GM21786 (cell line): ENCODE results near the gene MSH2.
A peak's percentile ranks its signal among the peaks of the same experiment; 100 is the strongest.

ENCODE experiments used
- ATAC-seq: cut with Tn5 transposase; IDR thresholded peaks from one replicate; pipeline ENCODE4 v1.9.1; 2021; ENCODE audit not compliant: unreplicated experiment

MSH2 gene

GRCh38 chr2:47504174-47504810 is 101.3 kb downstream of the MSH2 start:
- ATAC-seq: peak; percentile 8

GRCh38 chr2:47506024-47506423 is 103.1 kb downstream of the MSH2 start:
- no peak for ATAC-seq

- no peak for ATAC-seq
Observed at GRCh38 chr2:47506436-47506835, 103.5 kb downstream of the MSH2 start.

- no peak for ATAC-seq
Observed at GRCh38 chr2:47508080-47508479, 105.1 kb downstream of the MSH2 start.

- no peak for ATAC-seq
Observed at GRCh38 chr2:47508641-47509040, 105.7 kb downstream of the MSH2 start.

GRCh38 chr2:47509250-47509649 is 106.3 kb downstream of the MSH2 start:
- ATAC-seq: no peak

- no peak for ATAC-seq
Observed at GRCh38 chr2:47509821-47510385, 106.9 kb downstream of the MSH2 start.

GRCh38 chr2:47510745-47511144 is 107.8 kb downstream of the MSH2 start:
- ATAC-seq: no peak

GRCh38 chr2:47512581-47513083 is 109.7 kb downstream of the MSH2 start:
- no peak for ATAC-seq

GRCh38 chr2:47513981-47514520 is 111.1 kb downstream of the MSH2 start:
- ATAC-seq: no peak

- ATAC-seq: no peak
Observed at GRCh38 chr2:47516360-47517104, 113.6 kb downstream of the MSH2 start.

GRCh38 chr2:47518497-47519146 is 115.7 kb downstream of the MSH2 start:
- ATAC-seq: no peak

GRCh38 chr2:47519147-47519537 is 116.2 kb downstream of the MSH2 start:
- no peak for ATAC-seq

GRCh38 chr2:47519604-47520301 is 116.8 kb downstream of the MSH2 start:
- ATAC-seq: no peak

GRCh38 chr2:47520302-47520630 is 117.3 kb downstream of the MSH2 start:
- no peak for ATAC-seq

GRCh38 chr2:47520825-47521665 is 118.1 kb downstream of the MSH2 start:
- peak; percentile 73 for ATAC-seq

- no peak for ATAC-seq
Observed at GRCh38 chr2:47521666-47522285, 118.8 kb downstream of the MSH2 start.

GRCh38 chr2:47525167-47525566 is 122.2 kb downstream of the MSH2 start:
- ATAC-seq: no peak

- ATAC-seq: no peak
Observed at GRCh38 chr2:47528455-47528854, 125.5 kb downstream of the MSH2 start.

GRCh38 chr2:47528874-47529273 is 125.9 kb downstream of the MSH2 start:
- ATAC-seq: no peak
